ENCODE results near the gene ADAMTS14. TPM values are rescaled to one million over a fixed set of nuclear protein-coding genes. Genes with fewer than 3 reads are reported as not detected.

Gene ADAMTS14
- total RNA-seq, 1 donor from 2014 or later, result 1.3 TPM

- TF ChIP-seq, protein P1, sequence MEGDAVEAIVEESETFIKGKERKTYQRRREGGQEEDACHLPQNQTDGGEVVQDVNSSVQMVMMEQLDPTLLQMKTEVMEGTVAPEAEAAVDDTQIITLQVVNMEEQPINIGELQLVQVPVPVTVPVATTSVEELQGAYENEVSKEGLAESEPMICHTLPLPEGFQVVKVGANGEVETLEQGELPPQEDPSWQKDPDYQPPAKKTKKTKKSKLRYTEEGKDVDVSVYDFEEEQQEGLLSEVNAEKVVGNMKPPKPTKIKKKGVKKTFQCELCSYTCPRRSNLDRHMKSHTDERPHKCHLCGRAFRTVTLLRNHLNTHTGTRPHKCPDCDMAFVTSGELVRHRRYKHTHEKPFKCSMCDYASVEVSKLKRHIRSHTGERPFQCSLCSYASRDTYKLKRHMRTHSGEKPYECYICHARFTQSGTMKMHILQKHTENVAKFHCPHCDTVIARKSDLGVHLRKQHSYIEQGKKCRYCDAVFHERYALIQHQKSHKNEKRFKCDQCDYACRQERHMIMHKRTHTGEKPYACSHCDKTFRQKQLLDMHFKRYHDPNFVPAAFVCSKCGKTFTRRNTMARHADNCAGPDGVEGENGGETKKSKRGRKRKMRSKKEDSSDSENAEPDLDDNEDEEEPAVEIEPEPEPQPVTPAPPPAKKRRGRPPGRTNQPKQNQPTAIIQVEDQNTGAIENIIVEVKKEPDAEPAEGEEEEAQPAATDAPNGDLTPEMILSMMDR (IDR thresholded peaks at IDR 0.05; ENCODE audit: insufficient read depth, low read length, poor library complexity, severe bottlenecking), result no peak
- H3K36me3 ChIP-seq (ENCODE audit: control insufficient read depth, insufficient read depth, low read length), result no peaks in the 10 kb centered on the region
- no peak for DNase-seq (ENCODE audit: low read depth)
- no peak overlapping the region for H3K4me3 ChIP-seq (ENCODE audit: low read depth, low read length)
- no peaks in the 10 kb centered on the region for H3K27me3 ChIP-seq (ENCODE audit: control insufficient read depth, insufficient read depth, low read length)
Observed at GRCh38 chr10:70726909-70727495, 54.7 kb downstream of the ADAMTS14 start.

- DNase-seq (ENCODE audit: low read depth), result no peak
- TF ChIP-seq, protein P1 (IDR thresholded peaks at IDR 0.05; ENCODE audit: insufficient read depth, low read length, poor library complexity, severe bottlenecking), result no peak
- H3K27me3 ChIP-seq (ENCODE audit: control insufficient read depth, insufficient read depth, low read length), result no peaks in the 10 kb centered on the region
- no peak overlapping the region for H3K4me3 ChIP-seq (ENCODE audit: low read depth, low read length)
- no peaks in the 10 kb centered on the region for H3K36me3 ChIP-seq (ENCODE audit: control insufficient read depth, insufficient read depth, low read length)
Observed at GRCh38 chr10:70728328-70728727, 56.0 kb downstream of the ADAMTS14 start.

DNA sequence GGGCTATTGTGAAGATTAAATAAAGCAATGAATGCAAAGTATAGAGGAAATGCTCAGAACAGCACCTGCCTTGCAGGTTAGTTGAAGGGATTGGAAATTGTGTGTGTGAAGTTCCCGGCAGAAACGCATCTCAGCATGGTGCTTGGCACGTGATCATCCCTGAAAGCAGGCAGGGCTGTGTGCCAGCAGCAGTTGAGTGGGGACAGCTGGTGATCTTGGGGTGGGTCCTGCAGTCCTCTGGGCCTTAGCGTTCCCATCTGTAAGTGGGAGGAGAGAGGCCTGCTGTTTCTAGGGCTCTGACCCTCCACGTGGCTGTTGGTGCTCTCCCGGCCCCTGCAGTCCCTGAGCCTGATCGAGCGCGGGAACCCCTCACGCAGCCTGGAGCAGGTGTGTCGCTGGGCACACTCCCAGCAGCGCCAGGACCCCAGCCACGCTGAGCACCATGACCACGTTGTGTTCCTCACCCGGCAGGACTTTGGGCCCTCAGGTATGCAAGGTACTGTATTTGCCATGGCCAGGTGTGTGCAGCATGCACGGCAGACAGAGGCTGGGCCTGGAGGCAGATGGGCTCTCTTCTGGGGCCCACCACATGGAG is 57.6 kb downstream of the ADAMTS14 start:
- Histone ChIP-seq H3K36me3 (ENCODE audit: control insufficient read depth, insufficient read depth, low read length) (no peaks in the 10 kb centered on the region), H3K4me3 (ENCODE audit: low read depth, low read length) (no peak overlapping the region), H3K27me3 (ENCODE audit: control insufficient read depth, insufficient read depth, low read length) (peaks cover 2% of the 10 kb centered on the region)
- TF ChIP-seq, protein P1 (IDR thresholded peaks at IDR 0.05; ENCODE audit: insufficient read depth, low read length, poor library complexity, severe bottlenecking), result no peak
- DNase-seq (ENCODE audit: low read depth), result no peak

- DNase-seq (ENCODE audit: low read depth), result no peak
- peaks cover 2% of the 10 kb centered on the region for H3K27me3 ChIP-seq (ENCODE audit: control insufficient read depth, insufficient read depth, low read length)
- no peak overlapping the region for H3K4me3 ChIP-seq (ENCODE audit: low read depth, low read length)
- H3K36me3 ChIP-seq (ENCODE audit: control insufficient read depth, insufficient read depth, low read length), result no peaks in the 10 kb centered on the region
- TF ChIP-seq, protein P1 (IDR thresholded peaks at IDR 0.05; ENCODE audit: insufficient read depth, low read length, poor library complexity, severe bottlenecking), result no peak
Observed at GRCh38 chr10:70730955-70731354, 58.6 kb downstream of the ADAMTS14 start.

DNA sequence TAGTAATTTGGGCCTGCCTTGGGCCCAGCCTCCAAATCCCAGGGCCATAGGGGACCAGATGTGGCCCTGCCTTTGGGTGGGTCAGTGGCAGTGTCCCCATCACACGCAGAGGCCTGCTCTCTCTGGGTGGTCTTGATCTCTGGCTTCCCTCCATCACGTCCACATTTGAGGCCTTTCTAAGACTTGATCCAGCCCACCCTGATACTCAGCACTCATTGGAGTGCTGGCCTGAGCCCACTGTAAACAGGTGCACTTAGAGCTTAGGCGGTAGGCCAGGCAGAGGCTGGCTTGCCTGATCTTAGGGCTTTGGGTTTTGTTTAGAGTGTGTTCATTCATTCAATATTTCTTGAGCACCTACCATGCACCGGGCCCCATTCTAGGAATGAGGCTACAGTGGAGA is 60.3 kb downstream of the ADAMTS14 start:
- Histone ChIP-seq H3K36me3 (ENCODE audit: control insufficient read depth, insufficient read depth, low read length) (no peaks in the 10 kb centered on the region), H3K27me3 (ENCODE audit: control insufficient read depth, insufficient read depth, low read length) (peaks cover 2% of the 10 kb centered on the region), H3K4me3 (ENCODE audit: low read depth, low read length) (no peak overlapping the region)
- no peak for DNase-seq (ENCODE audit: low read depth)
- TF ChIP-seq, protein P1 (IDR thresholded peaks at IDR 0.05; ENCODE audit: insufficient read depth, low read length, poor library complexity, severe bottlenecking), result no peak

DNA sequence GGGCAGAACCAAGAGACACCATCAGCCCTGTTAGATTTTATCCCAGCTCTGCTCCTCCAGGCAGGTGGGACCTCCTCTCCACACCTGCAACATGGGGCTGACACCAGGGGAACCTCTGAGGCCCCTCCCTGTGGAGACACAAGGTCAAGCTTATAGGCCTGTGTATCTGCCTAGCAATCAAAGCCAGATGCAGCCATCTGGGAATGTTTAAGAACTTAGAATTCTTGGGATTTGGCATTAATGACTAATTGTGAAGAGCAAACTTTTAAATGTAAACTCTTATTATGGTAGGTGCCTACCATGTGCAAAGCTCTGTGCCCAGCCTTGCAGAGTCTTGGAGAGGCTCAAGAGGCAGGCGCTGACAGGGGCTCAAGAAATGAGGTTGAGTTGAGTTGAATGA is 60.7 kb downstream of the ADAMTS14 start:
- H3K27me3 ChIP-seq (ENCODE audit: control insufficient read depth, insufficient read depth, low read length), result peaks cover 2% of the 10 kb centered on the region
- H3K4me3 ChIP-seq (ENCODE audit: low read depth, low read length), result no peak overlapping the region
- DNase-seq (ENCODE audit: low read depth), result no peak
- H3K36me3 ChIP-seq (ENCODE audit: control insufficient read depth, insufficient read depth, low read length), result no peaks in the 10 kb centered on the region
- TF ChIP-seq, protein P1 (IDR thresholded peaks at IDR 0.05; ENCODE audit: insufficient read depth, low read length, poor library complexity, severe bottlenecking), result no peak

All from kidney epithelial cell (primary cell).